Hepatocyte (in vitro differentiated cells): Measurements from ENCODE around the gene ABCA3.

Source experiments
- CTCF ChIP-seq: fragments of 200-600 bp; sonication (generic); IDR thresholded peaks from 2 replicates; pipeline ENCODE4 v1.5.1; 2016; ENCODE audit warnings: antibody characterized with exemption, mild to moderate bottlenecking; ENCODE audit not compliant: poor library complexity
- EZH2phosphoT487 ChIP-seq: fragments of 200-600 bp; sonication (generic); IDR thresholded peaks from one replicate; pipeline ENCODE4 v1.6.1; 2018; ENCODE audit warnings: antibody characterized with exemption, mild to moderate bottlenecking, low read depth, moderate library complexity; ENCODE audit not compliant: unreplicated experiment, severe bottlenecking

- no peak for TF ChIP-seq EZH2phosphoT487
- no peak for TF ChIP-seq CTCF
Observed at GRCh38 chr16:2246301-2246885, 94.1 kb downstream of the ABCA3 start.
